Trophoblast cell (in vitro differentiated cells and primary cell): Measurements from ENCODE around the gene LRRC25.

Experiments used
- DNase-seq, 2 donors: peaks; one replicate each; pipeline ENCODE4 v3.0.0-alpha.2; 2016
- H2AFZ ChIP-seq: 2 replicates; pipeline ENCODE4 v1.6.1; 2013; ENCODE audit warnings: low read length, moderate library complexity, mild to moderate bottlenecking; ENCODE audit not compliant: insufficient read depth, poor library complexity
- H2AK5ac ChIP-seq: 2 replicates; pipeline ENCODE4 v1.6.1; 2013; ENCODE audit warnings: mild to moderate bottlenecking, low read length
- H2BK120ac ChIP-seq: 2 replicates; pipeline ENCODE4 v1.6.1; 2013; ENCODE audit warnings: low read length, mild to moderate bottlenecking, moderate library complexity; ENCODE audit not compliant: insufficient read depth, poor library complexity
- H2BK12ac ChIP-seq: 2 replicates; pipeline ENCODE4 v1.6.1; 2013; ENCODE audit warnings: mild to moderate bottlenecking, low read length, moderate library complexity
- H2BK5ac ChIP-seq: 2 replicates; pipeline ENCODE4 v1.6.1; 2013; ENCODE audit warnings: low read length, low read depth, moderate library complexity, mild to moderate bottlenecking; ENCODE audit not compliant: poor library complexity
- H3K14ac ChIP-seq: 2 replicates; pipeline ENCODE4 v1.6.1; 2013; ENCODE audit warnings: mild to moderate bottlenecking, low read length
- H3K18ac ChIP-seq: 2 replicates; pipeline ENCODE4 v1.6.1; 2013; ENCODE audit warnings: mild to moderate bottlenecking, low read length
- H3K23ac ChIP-seq: 2 replicates; pipeline ENCODE4 v1.6.1; 2013; ENCODE audit warnings: low read length
- H3K27ac ChIP-seq: 2 replicates; pipeline ENCODE4 v1.5.1; 2013; ENCODE audit warnings: low read depth, mild to moderate bottlenecking, inconsistent platforms, low read length, moderate library complexity
- H3K27me3 ChIP-seq: 2 replicates; pipeline ENCODE4 v1.6.1; 2013; ENCODE audit warnings: inconsistent platforms, mild to moderate bottlenecking, low read length, moderate library complexity; ENCODE audit not compliant: insufficient read depth
- H3K36me3 ChIP-seq, 2 experiments: 1 replicate in 1 of 2; 2 replicates in 1 of 2; pipeline ENCODE4 v1.6.1; 2013; ENCODE audit warnings: low read length in 2 of 2, mild to moderate bottlenecking in 2 of 2, moderate library complexity in 1 of 2; ENCODE audit not compliant: insufficient read depth in 2 of 2, control insufficient read depth in 1 of 2
- H3K4ac ChIP-seq: 2 replicates; pipeline ENCODE4 v1.6.1; 2013; ENCODE audit warnings: low read depth, mild to moderate bottlenecking, low read length, moderate library complexity
- H3K4me1 ChIP-seq, 2 experiments: 1 replicate in 1 of 2; 2 replicates in 1 of 2; pipeline ENCODE4 v1.6.1; 2013; ENCODE audit warnings: low read length in 2 of 2, mild to moderate bottlenecking in 2 of 2, moderate library complexity in 1 of 2; ENCODE audit not compliant: insufficient read depth in 2 of 2, control insufficient read depth in 1 of 2
- H3K4me2 ChIP-seq: 2 replicates; pipeline ENCODE4 v1.6.1; 2013; ENCODE audit warnings: inconsistent platforms, mild to moderate bottlenecking, low read length, moderate library complexity
- H3K4me3 ChIP-seq: 2 replicates; pipeline ENCODE4 v1.5.1; 2013; ENCODE audit warnings: mild to moderate bottlenecking, low read depth, low read length, inconsistent platforms
- H3K79me1 ChIP-seq: one replicate; pipeline ENCODE4 v1.6.1; 2013; ENCODE audit warnings: low read length
- H3K79me2 ChIP-seq: 2 replicates; pipeline ENCODE4 v1.6.1; 2013; ENCODE audit warnings: low read length, mild to moderate bottlenecking; ENCODE audit not compliant: control insufficient read depth, insufficient read depth, poor library complexity
- H3K9ac ChIP-seq: 2 replicates; pipeline ENCODE4 v1.6.1; 2013; ENCODE audit warnings: mild to moderate bottlenecking, low read length
- H3K9me3 ChIP-seq: 2 replicates; pipeline ENCODE4 v1.6.1; 2013; ENCODE audit warnings: low read depth, mild to moderate bottlenecking, control low read depth, inconsistent platforms, low read length; ENCODE audit not compliant: insufficient read depth
- H4K12ac ChIP-seq: 2 replicates; pipeline ENCODE4 v1.6.1; 2013; ENCODE audit warnings: low read depth, mild to moderate bottlenecking, low read length, moderate library complexity
- H4K8ac ChIP-seq: 2 replicates; pipeline ENCODE4 v1.6.1; 2013; ENCODE audit warnings: low read depth, mild to moderate bottlenecking, low read length, moderate library complexity
- H4K91ac ChIP-seq: one replicate; pipeline ENCODE4 v1.6.1; 2013; ENCODE audit warnings: low read depth, mild to moderate bottlenecking, low read length, moderate library complexity
- WGBS: extraction: QIAGEN DNeasy Blood & Tissue Kit; methylation state at CpG from one replicate; pipeline ENCODE4 v1.1.7; 2013; ENCODE audit warnings: missing lambda C conversion rate; ENCODE audit not compliant: insufficient read length, insufficient coverage; ENCODE audit errors: extremely low coverage; 5-methylcytosine and 5-hydroxymethylcytosine counted together

The LRRC25 gene

DNA sequence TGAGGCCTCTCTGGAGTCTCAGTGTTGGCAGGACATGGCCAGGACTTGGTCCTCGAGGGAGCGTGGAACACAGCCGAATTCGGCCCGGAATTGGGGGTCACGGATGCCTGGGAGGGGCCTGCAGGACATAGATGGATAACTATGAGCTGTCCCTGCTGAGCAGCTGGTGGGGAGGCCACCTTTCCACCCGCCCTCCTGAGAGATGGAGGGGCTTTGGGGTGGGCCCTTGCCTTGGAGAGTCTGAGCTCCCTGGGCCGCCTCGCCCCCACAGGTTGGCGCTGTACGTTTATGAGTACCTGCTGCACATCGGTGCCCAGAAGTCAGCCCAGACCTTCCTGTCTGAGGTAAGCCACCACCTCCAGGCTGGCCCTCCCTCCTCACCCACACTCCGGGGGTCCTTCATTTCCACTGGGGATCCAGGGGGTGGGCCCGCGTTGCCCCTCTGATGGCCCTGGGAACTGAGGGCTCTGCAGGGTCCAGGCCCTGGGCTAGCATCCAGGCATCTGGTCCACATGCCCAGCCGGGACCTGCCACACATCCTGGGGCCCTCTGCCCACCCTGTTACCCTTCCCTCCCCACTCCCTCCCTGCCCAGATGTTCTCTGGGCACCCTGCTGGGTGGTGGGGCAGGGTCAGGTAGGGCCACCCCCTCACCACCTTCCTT, 29.8 kb upstream of the LRRC25 start:
- Histone ChIP-seq H2AFZ (no peak overlapping the region), H3K4ac (no peak overlapping the region), H3K79me2 (peaks cover 6% of the 10 kb centered on the region), H3K14ac (no peak overlapping the region), H3K36me3 (peaks cover 0 to 4% of the 10 kb centered on the region in 2 experiments), H4K8ac (no peak overlapping the region), H3K9me3 (no peaks in the 10 kb centered on the region), H3K4me3 (no peak overlapping the region), H2BK5ac (no peak overlapping the region), H3K9ac (no peak overlapping the region), H3K27me3 (no peaks in the 10 kb centered on the region), H2BK12ac (no peak overlapping the region), H3K18ac (no peak overlapping the region), H3K4me1 (peaks cover 14 to 15% of the 10 kb centered on the region in 2 experiments), H3K23ac (no peak overlapping the region), H4K12ac (no peak overlapping the region), H3K4me2 (no peak overlapping the region), H3K79me1 (peaks cover 8% of the 10 kb centered on the region), H3K27ac (no peak overlapping the region), H4K91ac (no peak overlapping the region), H2AK5ac (no peak overlapping the region), H2BK120ac (no peak overlapping the region)
- WGBS: no CpG with 5 or more reads among the region's 16 CpGs
- DNase-seq: no peak

DNA sequence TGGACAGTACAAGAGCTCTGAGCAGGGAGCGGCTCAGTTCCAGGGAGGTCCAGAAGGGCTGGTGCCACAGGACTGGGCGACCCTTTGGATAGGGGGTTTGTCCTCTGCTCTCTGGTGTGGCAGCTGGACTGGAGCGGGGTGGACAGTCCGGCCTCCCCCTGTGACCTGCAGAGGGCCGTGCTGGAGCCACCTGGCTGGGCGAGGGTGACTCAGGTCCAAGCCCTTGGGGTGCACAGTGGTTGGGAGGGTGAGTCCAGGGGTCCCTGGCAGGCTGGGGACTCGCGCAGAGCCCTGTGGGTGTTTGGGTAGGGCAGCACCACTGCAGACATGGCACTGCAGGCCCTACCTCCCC, 29.0 kb upstream of the LRRC25 start:
- H2AK5ac ChIP-seq: no peak overlapping the region
- no CpG with 5 or more reads among the region's 8 CpGs for WGBS
- H3K18ac ChIP-seq: peak overlapping the region; percentile 14
- H3K14ac ChIP-seq: no peak overlapping the region
- no peak overlapping the region for H3K9ac ChIP-seq
- DNase-seq: no peak
- peaks cover 14 to 15% of the 10 kb centered on the region in 2 experiments for H3K4me1 ChIP-seq
- H3K23ac ChIP-seq: no peak overlapping the region
- H3K79me2 ChIP-seq: peaks cover 6% of the 10 kb centered on the region
- H2BK5ac ChIP-seq: no peak overlapping the region
- no peak overlapping the region for H2BK12ac ChIP-seq
- H3K79me1 ChIP-seq: peaks cover 8% of the 10 kb centered on the region
- no peak overlapping the region for H4K12ac ChIP-seq
- H4K8ac ChIP-seq: no peak overlapping the region
- no peak overlapping the region for H3K4me3 ChIP-seq
- no peak overlapping the region for H2AFZ ChIP-seq
- no peaks in the 10 kb centered on the region for H3K9me3 ChIP-seq
- no peak overlapping the region for H4K91ac ChIP-seq
- no peak overlapping the region for H2BK120ac ChIP-seq
- H3K36me3 ChIP-seq: peaks cover 0 to 4% of the 10 kb centered on the region in 2 experiments
- H3K27ac ChIP-seq: no peak overlapping the region
- H3K27me3 ChIP-seq: no peaks in the 10 kb centered on the region
- no peak overlapping the region for H3K4me2 ChIP-seq
- H3K4ac ChIP-seq: no peak overlapping the region

- Histone ChIP-seq H2BK120ac (peak overlapping the region; percentile 23), H3K79me1 (peaks cover 8% of the 10 kb centered on the region), H4K12ac (no peak overlapping the region), H2AK5ac (peak overlapping the region; percentile 32), H3K23ac (no peak overlapping the region), H3K9ac (no peak overlapping the region), H3K4me2 (no peak overlapping the region), H4K91ac (no peak overlapping the region), H3K27ac (no peak overlapping the region), H3K27me3 (no peaks in the 10 kb centered on the region), H4K8ac (no peak overlapping the region), H3K79me2 (peaks cover 6% of the 10 kb centered on the region), H2BK5ac (no peak overlapping the region), H3K36me3 (peaks cover 0 to 4% of the 10 kb centered on the region in 2 experiments), H3K18ac (peak overlapping the region; percentile 64), H3K14ac (peak overlapping the region; percentile 25), H2AFZ (peak overlapping the region; percentile 17), H3K9me3 (no peaks in the 10 kb centered on the region), H2BK12ac (no peak overlapping the region), H3K4me1 (peaks cover 14 to 15% of the 10 kb centered on the region in 2 experiments), H3K4ac (peak overlapping the region; percentile 27), H3K4me3 (no peak overlapping the region)
- peak; percentile 76 to 77 for DNase-seq
- WGBS: no CpG with 5 or more reads among the region's 18 CpGs
These were observed 28.3 kb upstream of the LRRC25 start for GRCh38 chr19:18425515-18426415.

DNA sequence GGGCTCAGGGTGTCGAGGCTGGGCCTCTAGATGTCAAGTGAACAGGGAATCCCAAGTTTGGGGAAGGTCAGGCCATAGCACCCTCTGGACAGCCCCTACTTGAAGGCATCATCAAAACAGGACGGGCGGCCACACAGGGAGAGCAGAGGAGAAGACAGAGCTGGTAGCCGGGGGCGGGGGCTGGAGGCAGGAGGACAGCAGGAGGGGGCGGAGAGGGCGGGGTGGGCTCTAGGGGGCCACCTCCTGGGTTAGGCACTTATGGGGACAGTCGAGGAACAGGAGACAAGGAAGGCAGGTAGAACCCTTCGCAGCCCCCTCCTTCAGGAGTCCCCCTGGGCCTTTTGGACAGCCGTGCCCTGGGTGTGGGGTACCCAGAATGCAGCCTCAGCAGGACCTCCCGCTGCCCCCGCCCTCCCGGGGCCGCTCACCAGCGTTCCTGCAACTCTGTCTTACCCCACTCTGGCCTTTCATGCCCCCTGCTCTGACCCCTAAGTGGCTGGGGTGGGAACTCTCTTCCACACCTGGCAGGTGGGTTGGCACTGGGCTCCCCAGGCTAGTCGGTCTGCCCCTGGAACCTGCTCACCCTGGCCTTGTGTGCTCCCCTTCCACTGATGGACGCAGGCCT, 27.6 kb upstream of the LRRC25 start:
- Histone ChIP-seq H2BK120ac (no peak overlapping the region), H3K27ac (no peak overlapping the region), H3K23ac (no peak overlapping the region), H3K79me2 (peaks cover 6% of the 10 kb centered on the region), H2BK5ac (no peak overlapping the region), H4K91ac (no peak overlapping the region), H2AFZ (no peak overlapping the region), H3K9me3 (no peaks in the 10 kb centered on the region), H4K12ac (no peak overlapping the region), H3K79me1 (peaks cover 9% of the 10 kb centered on the region), H4K8ac (no peak overlapping the region), H2BK12ac (no peak overlapping the region), H3K27me3 (no peaks in the 10 kb centered on the region), H3K4me2 (no peak overlapping the region), H3K18ac (no peak overlapping the region), H3K36me3 (no peaks in the 10 kb centered on the region), H3K4ac (peak overlapping the region; percentile 27), H3K4me3 (no peak overlapping the region), H3K4me1 (peaks cover 15 to 18% of the 10 kb centered on the region in 2 experiments), H2AK5ac (no peak overlapping the region), H3K14ac (no peak overlapping the region), H3K9ac (no peak overlapping the region)
- DNase-seq: no peak
- no CpG with 5 or more reads among the region's 17 CpGs for WGBS
